CD14-positive monocyte (primary cell): ENCODE results near the gene TBCK. TPM values are rescaled to one million over a fixed set of nuclear protein-coding genes. Genes with fewer than 3 reads are reported as not detected.

ENCODE experiments used
- DNase-seq, 3 donors: peaks; one replicate each; pipeline ENCODE4 v3.0.0-alpha.2; 2011 to 2022
- H2AFZ ChIP-seq: 2 replicates; pipeline ENCODE4 v1.6.0; 2012; ENCODE audit warnings: mild to moderate bottlenecking, low read depth, low read length, inconsistent platforms; ENCODE audit not compliant: insufficient read depth, poor library complexity, severe bottlenecking
- H3K27ac ChIP-seq, 2 donors: 1 replicate in 1 of 2; 2 replicates in 1 of 2; pipeline ENCODE4 v1.5.1; 2012 to 2013; ENCODE audit warnings: low read length in 2 of 2, control low read depth in 1 of 2, inconsistent platforms in 1 of 2, low read depth in 1 of 2, mild to moderate bottlenecking in 1 of 2
- H3K27me3 ChIP-seq, 2 donors: one replicate each; pipeline versions ENCODE4 v1.6.0 to v1.6.1; 2011 to 2013; ENCODE audit warnings: low read length in 2 of 2; ENCODE audit not compliant: control insufficient read depth in 2 of 2, insufficient read depth in 2 of 2
- H3K36me3 ChIP-seq, 2 donors: replicated peaks in 1 of 2; 1 replicate in 1 of 2; 2 replicates in 1 of 2; pipeline versions ENCODE4 v1.5.1 to v1.6.1; 2012 to 2013; ENCODE audit warnings: low read length in 2 of 2, control low read depth in 1 of 2, inconsistent platforms in 1 of 2, mild to moderate bottlenecking in 1 of 2; ENCODE audit not compliant: insufficient read depth in 2 of 2, control insufficient read depth in 1 of 2
- H3K4me1 ChIP-seq, 2 donors: 1 replicate in 1 of 2; 2 replicates in 1 of 2; pipeline versions ENCODE4 v1.5.1 to v1.6.1; 2012 to 2013; ENCODE audit warnings: low read length in 2 of 2, control low read depth in 1 of 2, inconsistent platforms in 1 of 2, mild to moderate bottlenecking in 1 of 2, moderate library complexity in 1 of 2; ENCODE audit not compliant: insufficient read depth in 2 of 2, control insufficient read depth in 1 of 2
- H3K4me2 ChIP-seq: replicated peaks from 2 replicates; pipeline ENCODE3; 2012; ENCODE audit warnings: low read length, moderate library complexity, mild to moderate bottlenecking; ENCODE audit not compliant: poor library complexity, severe bottlenecking; ENCODE audit errors: extremely low read depth
- H3K4me3 ChIP-seq, 3 experiments: fragments of 200-600 bp in 1 of 3; sonication (generic) in 1 of 3; replicated peaks in 1 of 3; 1 replicate in 2 of 3; 2 replicates in 1 of 3; pipeline ENCODE4 v1.5.1; 2011 to 2013; ENCODE audit warnings: low read length in 3 of 3, mild to moderate bottlenecking in 3 of 3, control low read depth in 2 of 3, low read depth in 2 of 3, inconsistent platforms in 1 of 3, moderate library complexity in 1 of 3
- H3K79me2 ChIP-seq: 2 replicates; pipeline ENCODE4 v1.6.0; 2012; ENCODE audit warnings: mild to moderate bottlenecking, control low read depth, inconsistent platforms, low read length, moderate library complexity; ENCODE audit not compliant: insufficient read depth
- H3K9ac ChIP-seq: 2 replicates; pipeline ENCODE4 v1.6.0; 2017; ENCODE audit warnings: low read length, mild to moderate bottlenecking; ENCODE audit not compliant: insufficient read depth, poor library complexity, severe bottlenecking
- H3K9me3 ChIP-seq, 2 donors: replicated peaks in 1 of 2; 1 replicate in 1 of 2; 2 replicates in 1 of 2; pipeline versions ENCODE4 v1.5.1 to v1.6.1; 2012 to 2013; ENCODE audit warnings: low read length in 2 of 2, control low read depth in 1 of 2; ENCODE audit not compliant: control insufficient read depth in 1 of 2, insufficient read depth in 1 of 2
- H4K20me1 ChIP-seq: 2 replicates; pipeline ENCODE4 v1.6.0; 2012; ENCODE audit warnings: mild to moderate bottlenecking, low read length, control low read depth, moderate library complexity; ENCODE audit not compliant: insufficient read depth
- H3K27ac Mint-ChIP-seq, 7 donors: one replicate each; pipeline ENCODE4 v1.8.0; 2020; ENCODE audit warnings: mild to moderate bottlenecking in 7 of 7, mixed read lengths in 7 of 7, moderate library complexity in 6 of 7, inconsistent platforms in 2 of 7
- H3K27me3 Mint-ChIP-seq, 3 donors: one replicate each; pipeline ENCODE4 v1.8.0; 2021 to 2022; ENCODE audit warnings: low read depth in 3 of 3, mild to moderate bottlenecking in 3 of 3, mixed read lengths in 3 of 3, moderate library complexity in 3 of 3, inconsistent platforms in 1 of 3
- H3K36me3 Mint-ChIP-seq, 2 donors: one replicate each; pipeline ENCODE4 v1.8.0; 2020; ENCODE audit warnings: mixed read lengths in 2 of 2, inconsistent platforms in 1 of 2, mild to moderate bottlenecking in 1 of 2
- H3K4me1 Mint-ChIP-seq: one replicate; pipeline ENCODE4 v1.8.0; 2020; ENCODE audit warnings: mild to moderate bottlenecking, mixed read lengths
- H3K4me3 Mint-ChIP-seq, 2 donors: one replicate each; pipeline ENCODE4 v1.8.0; 2020; ENCODE audit warnings: mild to moderate bottlenecking in 2 of 2, mixed read lengths in 2 of 2, moderate library complexity in 1 of 2
- H3K9me3 Mint-ChIP-seq, 7 donors: one replicate each; pipeline ENCODE4 v1.8.0; 2020 to 2022; ENCODE audit warnings: mixed read lengths in 7 of 7, mild to moderate bottlenecking in 6 of 7, moderate library complexity in 6 of 7, inconsistent platforms in 2 of 7
- WGBS: methylation state at CpG from one replicate; pipeline ENCODE4 v1.1.5; 2013; ENCODE audit warnings: missing lambda C conversion rate; ENCODE audit not compliant: insufficient coverage; 5-methylcytosine and 5-hydroxymethylcytosine counted together
- intact Hi-C, 2 donors: fragments of 100-400 bp; cut with micrococcal nuclease; formaldehyde crosslinking; loops; one replicate each; pipeline versions ENCODE4 v1.15.0 to v1.15.1; 2023
- polyA plus RNA-seq, 3 donors: library from polyadenylated mRNA; depleted of rRNA in 1 of 3; unstranded in 2 of 3; stranded (reverse) in 1 of 3; fragments of 300-500 nt in 2 of 3; fragments of >200 nt in 1 of 3; fragmentation: Illumina TruSeq in 2 of 3; gene quantifications; 1 replicate in 2 of 3; 2 replicates in 1 of 3; pipeline ENCODE4 v1.2.3, GENCODE V29; 2012 to 2021
- TF ChIP-seq, protein P1 (sequence below): fragments of 200-600 bp; IDR thresholded peaks from one replicate; pipeline ENCODE4 v1.8.0; 2022; ENCODE audit warnings: antibody characterized with exemption, mild to moderate bottlenecking

The TBCK gene
- polyA plus RNA-seq, 3 donors = 8.0 to 14.0 (median 12.5) TPM

DNA sequence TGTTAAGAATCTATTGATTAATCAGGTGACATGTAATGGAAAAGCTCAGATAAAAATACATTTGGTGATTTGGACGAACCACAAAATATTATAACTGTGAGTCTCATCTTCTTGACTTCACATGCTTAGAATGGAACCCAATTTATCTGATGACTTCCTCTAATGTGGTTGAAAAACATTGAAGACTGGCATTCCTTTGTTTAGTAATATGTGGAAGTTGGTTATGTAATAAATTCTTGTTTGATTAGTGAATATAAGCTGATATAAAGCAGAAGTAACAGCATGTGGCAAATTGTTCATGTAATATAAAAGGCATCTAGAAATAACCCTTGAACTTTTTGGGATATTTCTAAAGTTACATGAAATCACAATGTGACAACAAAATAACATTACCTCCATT is 42.9 kb upstream of the TBCK start:
- H3K79me2 ChIP-seq = no peaks in the 10 kb centered on the region
- intact Hi-C loops = no loop called here
- H4K20me1 ChIP-seq = no peaks in the 10 kb centered on the region
- Mint-ChIP-seq H3K9me3 (no peaks in the 10 kb centered on the region), H3K27ac (no peak overlapping the region), H3K4me1 (peaks cover 35% of the 10 kb centered on the region), H3K36me3 (no peaks in the 10 kb centered on the region), H3K27me3 (no peaks in the 10 kb centered on the region), H3K4me3 (no peak overlapping the region)
- H2AFZ ChIP-seq = no peak overlapping the region
- no peak overlapping the region for H3K4me3 ChIP-seq
- H3K4me2 ChIP-seq = no peak overlapping the region
- WGBS = no CpG with 5 or more reads among the region's 1 CpG
- H3K27me3 ChIP-seq = no peaks in the 10 kb centered on the region
- H3K9ac ChIP-seq = no peak overlapping the region
- TF ChIP-seq, protein P1, sequence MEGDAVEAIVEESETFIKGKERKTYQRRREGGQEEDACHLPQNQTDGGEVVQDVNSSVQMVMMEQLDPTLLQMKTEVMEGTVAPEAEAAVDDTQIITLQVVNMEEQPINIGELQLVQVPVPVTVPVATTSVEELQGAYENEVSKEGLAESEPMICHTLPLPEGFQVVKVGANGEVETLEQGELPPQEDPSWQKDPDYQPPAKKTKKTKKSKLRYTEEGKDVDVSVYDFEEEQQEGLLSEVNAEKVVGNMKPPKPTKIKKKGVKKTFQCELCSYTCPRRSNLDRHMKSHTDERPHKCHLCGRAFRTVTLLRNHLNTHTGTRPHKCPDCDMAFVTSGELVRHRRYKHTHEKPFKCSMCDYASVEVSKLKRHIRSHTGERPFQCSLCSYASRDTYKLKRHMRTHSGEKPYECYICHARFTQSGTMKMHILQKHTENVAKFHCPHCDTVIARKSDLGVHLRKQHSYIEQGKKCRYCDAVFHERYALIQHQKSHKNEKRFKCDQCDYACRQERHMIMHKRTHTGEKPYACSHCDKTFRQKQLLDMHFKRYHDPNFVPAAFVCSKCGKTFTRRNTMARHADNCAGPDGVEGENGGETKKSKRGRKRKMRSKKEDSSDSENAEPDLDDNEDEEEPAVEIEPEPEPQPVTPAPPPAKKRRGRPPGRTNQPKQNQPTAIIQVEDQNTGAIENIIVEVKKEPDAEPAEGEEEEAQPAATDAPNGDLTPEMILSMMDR = no peak
- peak in 2 of 3 donors; percentile 12 to 33 for DNase-seq
- H3K36me3 ChIP-seq = no peaks in the 10 kb centered on the region
- H3K9me3 ChIP-seq = no peaks in the 10 kb centered on the region
- no peak overlapping the region for H3K27ac ChIP-seq
- peaks cover 0 to 12% of the 10 kb centered on the region in 2 donors for H3K4me1 ChIP-seq

- Histone ChIP-seq H3K79me2 (no peaks in the 10 kb centered on the region), H2AFZ (no peak overlapping the region), H3K4me2 (no peak overlapping the region), H3K36me3 (peaks cover 4 to 23% of the 10 kb centered on the region in 2 donors), H3K9me3 (no peaks in the 10 kb centered on the region), H4K20me1 (no peaks in the 10 kb centered on the region), H3K4me1 (peaks cover 0 to 8% of the 10 kb centered on the region in 2 donors), H3K27ac (no peak overlapping the region), H3K9ac (no peak overlapping the region), H3K4me3 (no peak overlapping the region), H3K27me3 (no peaks in the 10 kb centered on the region)
- DNase-seq = no peak
- Mint-ChIP-seq H3K27me3 (no peaks in the 10 kb centered on the region), H3K9me3 (no peaks in the 10 kb centered on the region), H3K4me1 (peaks cover 40% of the 10 kb centered on the region), H3K4me3 (no peak overlapping the region), H3K36me3 (peaks cover 16 to 18% of the 10 kb centered on the region in 2 donors), H3K27ac (no peak overlapping the region)
- intact Hi-C loops = no loop called here
- WGBS = 100% methylated on average over 4 of the region's 4 CpGs
- TF ChIP-seq, protein P1 = no peak
These were observed 39.2 kb upstream of the TBCK start for GRCh38 chr4:106355193-106355592.
